OCI-LY7 (cell line): ENCODE results near the gene CENPC. TPM values are rescaled to one million over a fixed set of nuclear protein-coding genes. Genes with fewer than 3 reads are reported as not detected.
"Not testable (repeated sequence)": the region's sequence is repeated elsewhere in the genome, so short reads cannot be mapped to it uniquely, and the experiment has no call there.

Experiments
- BruUV-seq: library from RNA; stranded (reverse); fragments of 400-500 nt; replicated peaks from 2 replicates; lab custom pipeline; 2021; lab: Mats Ljungman, UMichigan
- CTCF ChIA-PET: fragments of 300-600 bp; sonication (Branson Sonifier 250); formaldehyde crosslinking; loops from one replicate; lab custom pipeline; 2022; ENCODE audit warnings: antibody characterized with exemption; ENCODE audit not compliant: unreplicated experiment; lab: Charles Lee
- POLR2A ChIA-PET: fragments of 300-600 bp; sonication (Branson Sonifier 250); formaldehyde crosslinking; loops from one replicate; lab custom pipeline; 2022; ENCODE audit warnings: antibody characterized with exemption; lab: Charles Lee
- DNase-seq: peaks from one replicate; pipeline ENCODE4 v3.0.0-alpha.2; 2015; ENCODE audit warnings: low spot score
- H2AFZ ChIP-seq: fragments of 200-600 bp; sonication (generic), shearing (Covaris generic); 2 replicates; pipeline ENCODE4 v1.6.1; 2014; ENCODE audit warnings: mild to moderate bottlenecking, antibody characterized with exemption, low read length, moderate library complexity
- H3K27ac ChIP-seq: fragments of 200-600 bp; sonication (generic); 2 replicates; pipeline ENCODE4 v1.5.1; 2014; ENCODE audit warnings: mixed run types, low read depth, mild to moderate bottlenecking, moderate library complexity, low read length, inconsistent platforms; ENCODE audit not compliant: poor library complexity, severe bottlenecking
- H3K36me3 ChIP-seq: fragments of 200-600 bp; sonication (generic); 2 replicates; pipeline ENCODE4 v1.6.1; 2014; ENCODE audit warnings: mild to moderate bottlenecking, antibody characterized with exemption, low read length, moderate library complexity, mixed read lengths; ENCODE audit not compliant: insufficient read depth
- H3K4me1 ChIP-seq: fragments of 200-600 bp; sonication (generic); 2 replicates; pipeline ENCODE4 v1.5.1; 2014; ENCODE audit warnings: mild to moderate bottlenecking, low read length; ENCODE audit not compliant: insufficient read depth, poor library complexity, severe bottlenecking
- H3K4me2 ChIP-seq: fragments of 200-600 bp; sonication (generic); 2 replicates; pipeline ENCODE4 v1.6.1; 2014; ENCODE audit warnings: mild to moderate bottlenecking, low read length
- H3K4me3 ChIP-seq: fragments of 200-600 bp; sonication (generic); 2 replicates; pipeline ENCODE4 v1.5.1; 2014; ENCODE audit warnings: mild to moderate bottlenecking, low read depth, low read length; ENCODE audit not compliant: poor library complexity, severe bottlenecking
- H3K79me2 ChIP-seq: fragments of 200-600 bp; sonication (generic); 2 replicates; pipeline ENCODE4 v1.6.1; 2016; ENCODE audit warnings: low read depth, mild to moderate bottlenecking, low read length, moderate library complexity, mixed read lengths; ENCODE audit not compliant: insufficient read depth
- H3K9me2 ChIP-seq: fragments of 200-600 bp; sonication (generic); 2 replicates; pipeline ENCODE4 v1.6.1; 2016; ENCODE audit warnings: mild to moderate bottlenecking, low read length, mixed read lengths; ENCODE audit not compliant: insufficient read depth
- H3K9me3 ChIP-seq: fragments of 200-600 bp; sonication (generic); 2 replicates; pipeline ENCODE4 v1.6.1; 2014; ENCODE audit warnings: mild to moderate bottlenecking, mixed run types, low read length, mixed read lengths
- H4K20me1 ChIP-seq: fragments of 200-600 bp; sonication (generic); 2 replicates; pipeline ENCODE4 v1.6.1; 2014; ENCODE audit warnings: mild to moderate bottlenecking, antibody characterized with exemption, low read length, moderate library complexity, mixed read lengths; ENCODE audit not compliant: insufficient read depth
- EZH2phosphoT487 ChIP-seq: fragments of 200-600 bp; sonication (generic); IDR thresholded peaks from 2 replicates; pipeline ENCODE4 v1.6.1; 2018; ENCODE audit warnings: low read depth, borderline replicate concordance, mild to moderate bottlenecking, mixed run types, antibody characterized with exemption, low read length, moderate library complexity, mixed read lengths
- intact Hi-C: fragments of 100-400 bp; cut with micrococcal nuclease; formaldehyde crosslinking; loops from one replicate; pipeline ENCODE4 v1.10.0; 2022; ENCODE audit not compliant: unreplicated experiment
- total RNA-seq, 2 experiments: library from RNA; depleted of rRNA in 1 of 2; stranded (reverse); fragments of >200 nt in 1 of 2; shearing (Covaris generic) in 1 of 2; gene quantifications; 2 replicates each; pipeline ENCODE4 v1.2.3, GENCODE V29; 2014 to 2022
- TF ChIP-seq, protein P1 (sequence below): fragments of 200-600 bp; sonication (generic); conservative IDR thresholded peaks from 2 replicates; pipeline ENCODE4 v1.5.1; 2014; ENCODE audit warnings: mild to moderate bottlenecking, antibody characterized with exemption, low read length, moderate library complexity, mixed read lengths

Gene CENPC
- total RNA-seq, 2 experiments from 2014 or later, result 46.2 to 55.4 TPM

DNA sequence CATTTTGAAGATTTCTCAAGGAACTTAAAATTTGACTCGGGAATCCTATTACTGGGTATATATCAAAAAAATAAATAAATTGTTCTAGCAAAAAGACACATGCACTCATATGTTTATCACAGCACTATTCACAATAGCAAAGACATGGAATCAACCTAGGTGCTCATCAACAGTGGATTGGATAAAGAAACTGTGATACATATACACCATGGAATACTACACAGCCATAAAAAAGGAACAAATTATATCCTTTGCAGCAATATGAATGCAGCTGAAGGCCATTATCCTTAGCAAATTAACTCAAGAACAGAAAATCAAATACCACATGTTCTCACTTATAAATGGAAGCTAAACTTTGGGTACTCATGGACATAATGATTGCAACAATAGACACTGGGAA, 97.4 kb downstream of the CENPC start:
- intact Hi-C loops, result no loop called here
- Histone ChIP-seq H2AFZ (no peak overlapping the region), H3K79me2 (no peaks in the 10 kb centered on the region), H4K20me1 (no peaks in the 10 kb centered on the region), H3K4me1 (no peaks in the 10 kb centered on the region), H3K4me3 (no peak overlapping the region), H3K9me2 (no peaks in the 10 kb centered on the region), H3K36me3 (no peaks in the 10 kb centered on the region), H3K4me2 (no peak overlapping the region), H3K9me3 (no peaks in the 10 kb centered on the region), H3K27ac (no peak overlapping the region)
- CTCF ChIA-PET, result no interaction called here
- POLR2A ChIA-PET, result no interaction called here
- TF ChIP-seq, protein P1, sequence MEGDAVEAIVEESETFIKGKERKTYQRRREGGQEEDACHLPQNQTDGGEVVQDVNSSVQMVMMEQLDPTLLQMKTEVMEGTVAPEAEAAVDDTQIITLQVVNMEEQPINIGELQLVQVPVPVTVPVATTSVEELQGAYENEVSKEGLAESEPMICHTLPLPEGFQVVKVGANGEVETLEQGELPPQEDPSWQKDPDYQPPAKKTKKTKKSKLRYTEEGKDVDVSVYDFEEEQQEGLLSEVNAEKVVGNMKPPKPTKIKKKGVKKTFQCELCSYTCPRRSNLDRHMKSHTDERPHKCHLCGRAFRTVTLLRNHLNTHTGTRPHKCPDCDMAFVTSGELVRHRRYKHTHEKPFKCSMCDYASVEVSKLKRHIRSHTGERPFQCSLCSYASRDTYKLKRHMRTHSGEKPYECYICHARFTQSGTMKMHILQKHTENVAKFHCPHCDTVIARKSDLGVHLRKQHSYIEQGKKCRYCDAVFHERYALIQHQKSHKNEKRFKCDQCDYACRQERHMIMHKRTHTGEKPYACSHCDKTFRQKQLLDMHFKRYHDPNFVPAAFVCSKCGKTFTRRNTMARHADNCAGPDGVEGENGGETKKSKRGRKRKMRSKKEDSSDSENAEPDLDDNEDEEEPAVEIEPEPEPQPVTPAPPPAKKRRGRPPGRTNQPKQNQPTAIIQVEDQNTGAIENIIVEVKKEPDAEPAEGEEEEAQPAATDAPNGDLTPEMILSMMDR, result no peak
- no peak for DNase-seq
- BruUV-seq, result no TSS peak

DNA sequence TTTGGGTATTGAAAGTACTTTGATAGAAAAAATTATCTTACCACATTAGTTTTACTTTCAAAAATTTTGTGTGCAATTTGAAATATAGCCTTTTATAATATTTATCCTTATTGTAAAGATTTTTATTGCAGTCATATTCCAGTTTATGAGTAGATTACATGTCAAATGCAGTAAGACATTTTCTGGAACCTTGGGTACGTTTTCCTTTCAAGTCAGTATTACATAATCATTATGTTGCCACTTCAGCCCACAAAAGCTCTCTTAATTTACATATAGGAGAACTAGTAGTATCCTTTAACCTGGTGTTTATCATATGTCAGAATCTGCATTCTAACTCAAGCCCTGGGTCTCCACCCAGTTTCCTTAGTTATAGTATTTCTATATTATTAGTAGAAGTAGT, 98.5 kb downstream of the CENPC start:
- no peaks in the 10 kb centered on the region for H3K4me1 ChIP-seq
- no TSS peak for BruUV-seq
- intact Hi-C loops, result no loop called here
- DNase-seq, result no peak
- ChIA-PET CTCF (no interaction called here), POLR2A (no interaction called here)
- no peaks in the 10 kb centered on the region for H3K9me3 ChIP-seq
- H3K27ac ChIP-seq, result no peak overlapping the region
- no peak overlapping the region for H3K4me2 ChIP-seq
- H4K20me1 ChIP-seq, result no peaks in the 10 kb centered on the region
- no peaks in the 10 kb centered on the region for H3K79me2 ChIP-seq
- no peaks in the 10 kb centered on the region for H3K9me2 ChIP-seq
- H3K4me3 ChIP-seq, result no peak overlapping the region
- TF ChIP-seq EZH2phosphoT487, result no peak
- TF ChIP-seq, protein P1, result no peak
- H2AFZ ChIP-seq, result no peak overlapping the region
- no peaks in the 10 kb centered on the region for H3K36me3 ChIP-seq

GRCh38 chr4:67445881-67446280, 99.4 kb downstream of the CENPC start:
- POLR2A ChIA-PET, result interaction anchor here (0.7 kb wide), 1 partner anchor 479 kb away, joined by 3 read pairs; no protein-coding TSS in a partner anchor
- DNase-seq, BruUV-seq, H3K9me3 ChIP-seq, CTCF ChIA-PET, H3K4me1 ChIP-seq, H2AFZ ChIP-seq, H3K27ac ChIP-seq, intact Hi-C loops, H3K9me2 ChIP-seq, H3K4me2 ChIP-seq, H3K4me3 ChIP-seq, H3K79me2 ChIP-seq, H3K36me3 ChIP-seq, H4K20me1 ChIP-seq: not testable (repeated sequence)
